ENCODE data around the gene XPO6.

The XPO6 gene

GRCh38 chr16:28087140-28087660 lies 124.6 kb downstream of the XPO6 start:
- DNase-seq (ENCODE audit: low read depth): no peak
- no peak overlapping the region for H3K4me3 ChIP-seq (ENCODE audit: control insufficient read depth, low read depth, low read length)
- no peak for TF ChIP-seq CTCF (IDR thresholded peaks at IDR 0.05; ENCODE audit: control insufficient read depth, insufficient read depth, low read depth, low read length, missing control alignments)

GRCh38 chr16:28086186-28087139 lies 125.3 kb downstream of the XPO6 start:
- H3K4me3 ChIP-seq (ENCODE audit: control insufficient read depth, low read depth, low read length): no peak overlapping the region
- no peak for TF ChIP-seq CTCF (IDR thresholded peaks at IDR 0.05; ENCODE audit: control insufficient read depth, insufficient read depth, low read depth, low read length, missing control alignments)
- DNase-seq (ENCODE audit: low read depth): no peak

GRCh38 chr16:28085389-28086171 lies 126.2 kb downstream of the XPO6 start:
- DNase-seq (ENCODE audit: low read depth): no peak

GRCh38 chr16:28084209-28084608 lies 127.6 kb downstream of the XPO6 start:
- TF ChIP-seq CTCF (IDR thresholded peaks at IDR 0.05; ENCODE audit: control insufficient read depth, insufficient read depth, low read depth, low read length, missing control alignments): no peak
- no peak for DNase-seq (ENCODE audit: low read depth)
- no peak overlapping the region for H3K4me3 ChIP-seq (ENCODE audit: control insufficient read depth, low read depth, low read length)

More at GRCh38 chr16:28085389-28086171, 126.2 kb downstream of the XPO6 start:
- no peak overlapping the region for H3K4me3 ChIP-seq (ENCODE audit: control insufficient read depth, low read depth, low read length)
- no peak for TF ChIP-seq CTCF (IDR thresholded peaks at IDR 0.05; ENCODE audit: control insufficient read depth, insufficient read depth, low read depth, low read length, missing control alignments)

GRCh38 chr16:28082624-28083023 lies 129.1 kb downstream of the XPO6 start:
- no peak overlapping the region for H3K4me3 ChIP-seq (ENCODE audit: control insufficient read depth, low read depth, low read length)
- DNase-seq (ENCODE audit: low read depth): no peak
- no peak for TF ChIP-seq CTCF (IDR thresholded peaks at IDR 0.05; ENCODE audit: control insufficient read depth, insufficient read depth, low read depth, low read length, missing control alignments)

- TF ChIP-seq CTCF (IDR thresholded peaks at IDR 0.05; ENCODE audit: control insufficient read depth, insufficient read depth, low read depth, low read length, missing control alignments): no peak
- no peak for DNase-seq (ENCODE audit: low read depth)
- H3K4me3 ChIP-seq (ENCODE audit: control insufficient read depth, low read depth, low read length): no peak overlapping the region
These were observed 130.3 kb downstream of the XPO6 start for GRCh38 chr16:28081391-28081968.

All from AG09309 (cell line).